Measurements from ENCODE around the gene SPINK2. TPM values are rescaled to one million over a fixed set of nuclear protein-coding genes. Genes with fewer than 3 reads are reported as not detected.

The SPINK2 gene
- total RNA-seq, 4 donors from 2014 or later = 2.1 TPM; not detected in 3

DNA sequence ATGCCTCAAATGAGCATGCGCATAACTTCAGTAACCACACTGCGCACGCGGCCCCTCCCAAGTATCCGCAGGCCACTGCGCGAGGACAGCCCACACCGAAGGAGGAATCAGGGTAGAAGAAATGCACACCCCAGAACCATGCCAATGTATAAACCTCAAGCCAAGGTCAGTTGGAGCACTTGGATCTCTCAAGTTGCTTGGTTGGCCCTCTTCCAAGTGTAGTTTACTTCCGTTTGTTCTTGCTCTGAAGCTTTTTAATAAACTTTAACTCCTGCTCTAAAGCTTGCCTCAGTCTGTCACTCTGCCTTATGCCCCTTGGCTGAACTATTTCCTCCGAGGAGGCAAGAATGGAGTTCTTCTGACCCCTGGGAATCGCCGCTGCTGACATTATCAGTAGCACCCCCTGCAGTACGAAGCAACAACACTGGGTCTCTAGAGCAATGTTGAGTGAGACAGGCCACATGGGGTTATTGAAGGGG, 22.0 kb upstream of the SPINK2 start:
- Histone ChIP-seq H3K4me1 (no peaks in the 10 kb centered on the region), H3K27me3 (no peaks in the 10 kb centered on the region), H3K27ac (no peak overlapping the region), H3K9me3 (no peaks in the 10 kb centered on the region), H3K4me3 (replicated peaks in 1 of 3) (no peak overlapping the region), H3K36me3 (no peaks in the 10 kb centered on the region)
- 52 to 61% methylated on average over 13 of the region's 13 CpGs for WGBS, 2 donors
- intact Hi-C loops (cut with DNase I) = no loop called here
- DNase-seq = peak in 1 of 2 donors; percentile 3
- TF ChIP-seq POLR2A (IDR thresholded peaks at IDR 0.05) = no peak
- TF ChIP-seq, protein P1, sequence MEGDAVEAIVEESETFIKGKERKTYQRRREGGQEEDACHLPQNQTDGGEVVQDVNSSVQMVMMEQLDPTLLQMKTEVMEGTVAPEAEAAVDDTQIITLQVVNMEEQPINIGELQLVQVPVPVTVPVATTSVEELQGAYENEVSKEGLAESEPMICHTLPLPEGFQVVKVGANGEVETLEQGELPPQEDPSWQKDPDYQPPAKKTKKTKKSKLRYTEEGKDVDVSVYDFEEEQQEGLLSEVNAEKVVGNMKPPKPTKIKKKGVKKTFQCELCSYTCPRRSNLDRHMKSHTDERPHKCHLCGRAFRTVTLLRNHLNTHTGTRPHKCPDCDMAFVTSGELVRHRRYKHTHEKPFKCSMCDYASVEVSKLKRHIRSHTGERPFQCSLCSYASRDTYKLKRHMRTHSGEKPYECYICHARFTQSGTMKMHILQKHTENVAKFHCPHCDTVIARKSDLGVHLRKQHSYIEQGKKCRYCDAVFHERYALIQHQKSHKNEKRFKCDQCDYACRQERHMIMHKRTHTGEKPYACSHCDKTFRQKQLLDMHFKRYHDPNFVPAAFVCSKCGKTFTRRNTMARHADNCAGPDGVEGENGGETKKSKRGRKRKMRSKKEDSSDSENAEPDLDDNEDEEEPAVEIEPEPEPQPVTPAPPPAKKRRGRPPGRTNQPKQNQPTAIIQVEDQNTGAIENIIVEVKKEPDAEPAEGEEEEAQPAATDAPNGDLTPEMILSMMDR (IDR thresholded peaks at IDR 0.05) = no peak

- intact Hi-C loops (cut with DNase I) = no loop called here
- Histone ChIP-seq H3K4me1 (no peaks in the 10 kb centered on the region), H3K27ac (no peak overlapping the region), H3K4me3 (replicated peaks in 1 of 3) (no peak overlapping the region), H3K36me3 (no peaks in the 10 kb centered on the region), H3K9me3 (no peaks in the 10 kb centered on the region), H3K27me3 (no peaks in the 10 kb centered on the region)
- no peak for TF ChIP-seq POLR2A (IDR thresholded peaks at IDR 0.05)
- TF ChIP-seq, protein P1 (IDR thresholded peaks at IDR 0.05) = no peak
- no peak for DNase-seq
- WGBS, 2 donors = 91 to 93% methylated on average over 2 of the region's 2 CpGs
These were observed 19.1 kb upstream of the SPINK2 start for GRCh38 chr4:56840559-56840958.

GRCh38 chr4:56828784-56829535, 7.5 kb upstream of the SPINK2 start:
- Histone ChIP-seq H3K27me3 (no peaks in the 10 kb centered on the region), H3K4me3 (replicated peaks in 1 of 3) (no peak overlapping the region), H3K36me3 (no peaks in the 10 kb centered on the region), H3K27ac (no peak overlapping the region), H3K4me1 (no peaks in the 10 kb centered on the region), H3K9me3 (no peaks in the 10 kb centered on the region)
- no peak for TF ChIP-seq POLR2A (IDR thresholded peaks at IDR 0.05)
- TF ChIP-seq, protein P1 (IDR thresholded peaks at IDR 0.05) = no peak
- no peak for DNase-seq
- intact Hi-C loops (cut with DNase I) = no loop called here
- 93 to 95% methylated on average over 1 of the region's 1 CpG for WGBS, 2 donors

DNA sequence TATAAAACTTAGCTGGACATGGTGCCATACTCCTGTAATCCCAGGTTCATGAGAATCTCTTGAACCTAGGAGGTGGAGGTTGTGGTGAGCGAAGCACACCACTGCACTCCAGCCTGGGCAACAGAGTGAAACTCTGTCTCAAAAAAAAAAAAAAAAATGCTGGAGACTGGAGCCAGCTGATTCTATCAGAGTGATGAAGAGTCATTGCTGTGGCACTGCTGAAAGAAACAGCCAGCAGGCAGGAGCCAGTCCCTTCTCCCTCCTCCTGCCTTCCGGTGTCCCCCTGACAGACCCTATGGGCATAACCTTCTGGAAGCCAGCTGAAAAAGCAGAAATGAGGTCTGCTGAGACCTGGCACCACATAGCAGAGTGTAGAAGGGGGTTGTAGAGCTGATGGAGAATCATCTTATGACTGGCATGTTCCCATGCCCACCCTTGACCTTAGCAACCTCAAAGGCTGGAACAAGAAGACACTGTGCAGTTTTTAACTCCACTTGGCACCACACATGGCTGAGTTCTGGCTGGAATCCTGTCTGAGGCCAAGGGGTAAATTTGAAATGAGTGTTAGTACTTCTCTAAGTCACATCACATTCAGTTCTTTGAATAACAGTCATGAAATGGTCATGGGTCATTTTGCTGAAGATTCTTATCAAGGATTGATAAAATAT, 2.6 kb upstream of the SPINK2 start:
- H3K4me3 ChIP-seq (replicated peaks in 1 of 3) = no peak overlapping the region
- H3K27me3 ChIP-seq = no peaks in the 10 kb centered on the region
- no peak for DNase-seq
- H3K36me3 ChIP-seq = no peaks in the 10 kb centered on the region
- H3K4me1 ChIP-seq = no peaks in the 10 kb centered on the region
- no peak for TF ChIP-seq POLR2A (IDR thresholded peaks at IDR 0.05)
- TF ChIP-seq, protein P1 (IDR thresholded peaks at IDR 0.05) = no peak
- WGBS, 2 donors = 86 to 90% methylated on average over 2 of the region's 2 CpGs
- intact Hi-C loops (cut with DNase I) = no loop called here
- no peak overlapping the region for H3K27ac ChIP-seq
- no peaks in the 10 kb centered on the region for H3K9me3 ChIP-seq

DNA sequence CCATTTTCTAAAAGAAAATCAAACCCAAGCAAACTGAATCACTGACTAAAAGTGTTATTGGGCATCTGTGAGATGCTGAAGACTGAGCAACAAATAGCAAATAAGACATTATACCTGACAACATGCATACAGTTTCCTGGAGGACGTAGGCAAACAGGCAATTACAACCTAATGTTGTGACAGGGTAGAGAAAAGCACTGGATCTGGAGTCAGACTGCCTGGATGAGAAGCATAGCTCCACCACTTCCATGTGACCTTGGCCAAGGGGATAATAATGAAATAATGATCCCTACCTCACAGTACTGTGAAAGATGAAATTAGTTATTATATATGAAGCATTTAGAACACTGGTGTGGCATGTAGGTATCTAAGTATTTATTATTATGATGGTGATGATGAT, 2.7 kb downstream of the SPINK2 start:
- intact Hi-C loops (cut with DNase I) = no loop called here
- no peak for DNase-seq
- no peaks in the 10 kb centered on the region for H3K36me3 ChIP-seq
- H3K9me3 ChIP-seq = no peaks in the 10 kb centered on the region
- no peak overlapping the region for H3K27ac ChIP-seq
- no peak for TF ChIP-seq POLR2A (IDR thresholded peaks at IDR 0.05)
- TF ChIP-seq, protein P1 (IDR thresholded peaks at IDR 0.05) = no peak
- H3K4me3 ChIP-seq (replicated peaks in 1 of 3) = no peak overlapping the region
- H3K27me3 ChIP-seq = no peaks in the 10 kb centered on the region
- no peaks in the 10 kb centered on the region for H3K4me1 ChIP-seq
- WGBS, 2 donors = 78 to 80% methylated on average over 1 of the region's 1 CpG

Measured in thyroid gland (tissue), 4 donors.